ENCODE data around the gene MCRIP2.

- no peak for TF ChIP-seq CTCF (IDR thresholded peaks at IDR 0.05)
- TF ChIP-seq POLR2A (IDR thresholded peaks at IDR 0.05) = no peak
Measured at GRCh38 chr16:621526-622105, 20.0 kb upstream of the MCRIP2 start.

All from right lobe of liver (tissue), 4 donors.